Endothelial cell of umbilical vein (primary cell): Measurements from ENCODE around the gene SUPT3H. TPM values are rescaled to one million over a fixed set of nuclear protein-coding genes. Genes with fewer than 3 reads are reported as not detected.

Source experiments
- BruUV-seq: library from RNA; stranded (reverse); fragments of 400-500 nt; replicated peaks from 2 replicates; lab custom pipeline; 2021; lab: Mats Ljungman, UMichigan
- CTCF ChIA-PET: fragments of 300-600, 350-600 bp; sonication (Branson Sonifier 250); formaldehyde crosslinking; loops from one replicate; lab custom pipeline; 2021; ENCODE audit warnings: antibody characterized with exemption, inconsistent platforms; lab: Charles Lee
- POLR2A ChIA-PET: fragments of 300-600, 350-600 bp; sonication (Branson Sonifier 250); formaldehyde crosslinking; loops from one replicate; lab custom pipeline; 2021; ENCODE audit warnings: antibody characterized with exemption, inconsistent platforms; lab: Charles Lee
- DNase-seq: peaks from one replicate; pipeline ENCODE4 v3.0.0-alpha.2; 2011; ENCODE audit warnings: low read depth, low spot score
- FAIRE-seq: peaks from 2 replicates; lab custom pipeline; 2011; peaks lifted over from hg19 to GRCh38; lab: Jason Lieb, UNC
- H2AFZ ChIP-seq: 2 replicates; pipeline ENCODE4 v1.6.0; 2012; ENCODE audit warnings: low read depth, low read length, control low read depth, inconsistent platforms
- H3K27ac ChIP-seq: 2 replicates; pipeline ENCODE4 v1.5.1; 2011; ENCODE audit warnings: low read depth, mild to moderate bottlenecking, control low read depth, low read length, moderate library complexity; ENCODE audit not compliant: insufficient read depth
- H3K27me3 ChIP-seq, 2 experiments: 2 replicates each; pipeline versions ENCODE4 v1.6.0 to v1.6.1; 2011; ENCODE audit warnings: low read length in 2 of 2, mixed read lengths in 1 of 2; ENCODE audit not compliant: control insufficient read depth in 2 of 2, insufficient read depth in 2 of 2
- H3K36me3 ChIP-seq, 2 experiments: 2 replicates in 1 of 2; 3 replicates in 1 of 2; pipeline ENCODE4 v1.5.1; 2011; ENCODE audit warnings: low read length in 2 of 2, mild to moderate bottlenecking in 1 of 2, moderate library complexity in 1 of 2; ENCODE audit not compliant: control insufficient read depth in 2 of 2, insufficient read depth in 2 of 2; ENCODE audit errors: extremely low read depth in 1 of 2
- H3K4me1 ChIP-seq: 3 replicates; pipeline ENCODE4 v1.5.1; 2011; ENCODE audit warnings: mild to moderate bottlenecking, low read length; ENCODE audit not compliant: control insufficient read depth, insufficient read depth; ENCODE audit errors: extremely low read depth
- H3K4me2 ChIP-seq: 2 replicates; pipeline ENCODE4 v1.6.1; 2011; ENCODE audit warnings: low read length, control low read depth, mixed read lengths; ENCODE audit not compliant: insufficient read depth
- H3K4me3 ChIP-seq, 3 experiments: fragments of 200-600 bp in 1 of 3; sonication (generic), shearing (Covaris generic) in 1 of 3; replicated peaks in 1 of 3; 2 replicates each; pipeline ENCODE4 v1.5.1; 2011 to 2016; ENCODE audit warnings: control low read depth in 3 of 3, low read length in 3 of 3, mild to moderate bottlenecking in 2 of 3, inconsistent platforms in 1 of 3, low read depth in 1 of 3, moderate library complexity in 1 of 3; ENCODE audit not compliant: insufficient read depth in 1 of 3
- H3K79me2 ChIP-seq: 2 replicates; pipeline ENCODE4 v1.6.0; 2012; ENCODE audit warnings: low read length, inconsistent platforms; ENCODE audit not compliant: control insufficient read depth, insufficient read depth
- H3K9ac ChIP-seq: replicated peaks from 2 replicates; pipeline ENCODE3; 2011; ENCODE audit warnings: low read length, control low read depth; ENCODE audit not compliant: insufficient read depth; ENCODE audit errors: extremely low read depth
- H3K9me1 ChIP-seq: replicated peaks from 3 replicates; pipeline ENCODE4 v1.6.0; 2011; ENCODE audit warnings: mild to moderate bottlenecking, low read length; ENCODE audit not compliant: control insufficient read depth, insufficient read depth; ENCODE audit errors: extremely low read depth
- H3K9me3 ChIP-seq: replicated peaks from 2 replicates; pipeline ENCODE4 v1.5.1; 2012; ENCODE audit warnings: low read length, inconsistent platforms; ENCODE audit not compliant: control insufficient read depth, insufficient read depth
- H4K20me1 ChIP-seq: replicated peaks from 2 replicates; pipeline ENCODE3; 2011; ENCODE audit warnings: mild to moderate bottlenecking, low read length; ENCODE audit not compliant: control insufficient read depth, insufficient read depth; ENCODE audit errors: extremely low read depth
- EZH2 ChIP-seq: IDR thresholded peaks from 2 replicates; pipeline ENCODE4 v1.6.1; 2012; ENCODE audit warnings: borderline replicate concordance, low read depth, mild to moderate bottlenecking, moderate library complexity, low read length, inconsistent platforms; ENCODE audit not compliant: severe bottlenecking
- FOS ChIP-seq: IDR thresholded peaks from 2 replicates; pipeline ENCODE4 v1.6.1; 2011; ENCODE audit warnings: mild to moderate bottlenecking, low read length, moderate library complexity, borderline replicate concordance; ENCODE audit not compliant: insufficient read depth
- GATA2 ChIP-seq: IDR thresholded peaks from 2 replicates; pipeline ENCODE4 v1.7.0; 2011; ENCODE audit warnings: low read depth, mild to moderate bottlenecking, moderate library complexity, mixed read lengths, low read length; ENCODE audit not compliant: insufficient read length, insufficient read depth
- JUN ChIP-seq: IDR thresholded peaks from 2 replicates; pipeline ENCODE4 v1.6.1; 2011; ENCODE audit warnings: borderline replicate concordance, low read depth; ENCODE audit not compliant: insufficient read length, insufficient read depth
- MYC ChIP-seq: IDR thresholded peaks from one replicate; pipeline ENCODE4 v1.6.1; 2011; ENCODE audit warnings: mild to moderate bottlenecking, low read depth, low read length
- POLR2A ChIP-seq: IDR thresholded peaks from 2 replicates; pipeline ENCODE4 v1.6.1; 2012; ENCODE audit warnings: low read depth, mild to moderate bottlenecking, control low read depth, low read length
- POLR2AphosphoS5 ChIP-seq: IDR thresholded peaks from 2 replicates; pipeline ENCODE4 v1.6.1; 2012; ENCODE audit warnings: low read depth, mild to moderate bottlenecking, control low read depth, low read length, moderate library complexity; ENCODE audit not compliant: insufficient read depth
- dilution Hi-C: fragments of 300-500 bp; cut with MboI; formaldehyde crosslinking; loops from one replicate; pipeline ENCODE4 v1.15.0; 2019; ENCODE audit warnings: low sequenced_read_pairs; ENCODE audit not compliant: extremely low pct_ligation_motif_present
- intact Hi-C: fragments of 100-400 bp; cut with micrococcal nuclease; formaldehyde crosslinking; loops from one replicate; pipeline ENCODE4 v1.10.0; 2022
- polyA plus RNA-seq, 4 experiments: library from polyadenylated mRNA; depleted of rRNA in 3 of 4; stranded (reverse) in 3 of 4; unstranded in 1 of 4; fragments of >200 nt; gene quantifications; 2 replicates each; pipeline versions ENCODE4 v1.2.1 to v1.2.3, GENCODE V29; 2011 to 2012; ENCODE audit warnings: missing spikeins in 1 of 4
- total RNA-seq: library from RNA; stranded (reverse); gene quantifications from 2 replicates; pipeline ENCODE4 v1.2.3, GENCODE V29; 2021
- TF ChIP-seq, protein P1 (sequence below), 2 donors: IDR thresholded peaks; 1 replicate in 1 of 2; 2 replicates in 1 of 2; pipeline ENCODE4 v1.5.1; 2011; ENCODE audit warnings: low read length in 2 of 2, mild to moderate bottlenecking in 2 of 2, moderate library complexity in 2 of 2, control low read depth in 1 of 2, inconsistent platforms in 1 of 2, low read depth in 1 of 2; ENCODE audit not compliant: insufficient read depth in 1 of 2; ENCODE audit errors: extremely low read depth in 1 of 2
- TF ChIP-seq, protein P2 (sequence below): IDR thresholded peaks from 2 replicates; pipeline ENCODE4 v1.6.1; 2011; ENCODE audit not compliant: insufficient read depth, insufficient read length

SUPT3H gene
- total and polyA plus RNA-seq, 2 donors (not counting 3 experiments of a cell fraction or from before 2014, with no cell fraction given) = 8.3 to 9.8 TPM

DNA sequence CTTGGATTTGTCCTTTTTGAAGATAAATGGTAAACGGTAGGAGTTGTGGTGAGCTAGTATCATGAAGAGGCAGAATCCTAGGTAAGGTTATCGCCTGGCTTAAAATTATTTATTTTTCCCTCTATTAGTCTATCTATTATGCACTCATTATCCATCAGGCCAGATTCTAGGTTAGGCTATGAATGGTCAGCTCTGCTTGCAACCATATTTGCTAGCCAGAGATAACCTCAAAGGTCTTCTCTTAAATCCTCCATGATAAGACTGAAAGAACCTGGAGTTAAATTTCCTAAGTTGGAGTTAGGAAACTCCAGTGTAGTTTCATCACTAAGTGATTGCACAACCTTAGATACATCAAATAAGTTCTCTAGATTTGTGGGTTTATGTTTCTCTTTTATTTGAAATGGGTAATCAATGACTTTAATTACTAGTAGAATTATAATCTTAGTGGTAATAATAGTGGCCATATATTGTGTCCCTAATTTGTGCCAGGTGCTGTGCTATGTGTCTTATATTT, 351.7 kb downstream of the SUPT3H start:
- no peaks in the 10 kb centered on the region for H3K27me3 ChIP-seq
- no TSS peak for BruUV-seq
- no peaks in the 10 kb centered on the region for H3K4me1 ChIP-seq
- ChIA-PET CTCF (interaction anchor here (1.3 to 1.8 kb wide), 2 partner anchors 15 to 689 kb away, joined by 3 to 5 read pairs; no protein-coding TSS in a partner anchor), POLR2A (no interaction called here)
- no peak overlapping the region for H2AFZ ChIP-seq
- no peaks in the 10 kb centered on the region for H3K36me3 ChIP-seq
- DNase-seq (no peak), FAIRE-seq (no peak)
- no peak overlapping the region for H3K9ac ChIP-seq
- intact Hi-C loops (no loop called here), dilution Hi-C loops (no loop called here)
- no peaks in the 10 kb centered on the region for H3K9me1 ChIP-seq
- H3K79me2 ChIP-seq = no peaks in the 10 kb centered on the region
- no peak overlapping the region for H3K4me3 ChIP-seq
- H4K20me1 ChIP-seq = no peaks in the 10 kb centered on the region
- no peaks in the 10 kb centered on the region for H3K9me3 ChIP-seq
- TF ChIP-seq FOS = no peak
- TF ChIP-seq MYC = no peak
- TF ChIP-seq, protein P1, sequence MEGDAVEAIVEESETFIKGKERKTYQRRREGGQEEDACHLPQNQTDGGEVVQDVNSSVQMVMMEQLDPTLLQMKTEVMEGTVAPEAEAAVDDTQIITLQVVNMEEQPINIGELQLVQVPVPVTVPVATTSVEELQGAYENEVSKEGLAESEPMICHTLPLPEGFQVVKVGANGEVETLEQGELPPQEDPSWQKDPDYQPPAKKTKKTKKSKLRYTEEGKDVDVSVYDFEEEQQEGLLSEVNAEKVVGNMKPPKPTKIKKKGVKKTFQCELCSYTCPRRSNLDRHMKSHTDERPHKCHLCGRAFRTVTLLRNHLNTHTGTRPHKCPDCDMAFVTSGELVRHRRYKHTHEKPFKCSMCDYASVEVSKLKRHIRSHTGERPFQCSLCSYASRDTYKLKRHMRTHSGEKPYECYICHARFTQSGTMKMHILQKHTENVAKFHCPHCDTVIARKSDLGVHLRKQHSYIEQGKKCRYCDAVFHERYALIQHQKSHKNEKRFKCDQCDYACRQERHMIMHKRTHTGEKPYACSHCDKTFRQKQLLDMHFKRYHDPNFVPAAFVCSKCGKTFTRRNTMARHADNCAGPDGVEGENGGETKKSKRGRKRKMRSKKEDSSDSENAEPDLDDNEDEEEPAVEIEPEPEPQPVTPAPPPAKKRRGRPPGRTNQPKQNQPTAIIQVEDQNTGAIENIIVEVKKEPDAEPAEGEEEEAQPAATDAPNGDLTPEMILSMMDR (IDR thresholded peaks at IDR 0.05; ENCODE audit: extremely low read depth in 1 of 2, insufficient read depth in 1 of 2, low read depth in 1 of 2, low read length in 2 of 2) = no peak
- TF ChIP-seq, protein P2, sequence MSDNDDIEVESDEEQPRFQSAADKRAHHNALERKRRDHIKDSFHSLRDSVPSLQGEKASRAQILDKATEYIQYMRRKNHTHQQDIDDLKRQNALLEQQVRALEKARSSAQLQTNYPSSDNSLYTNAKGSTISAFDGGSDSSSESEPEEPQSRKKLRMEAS = no peak
- no peak for TF ChIP-seq EZH2
- no peak for TF ChIP-seq JUN
- no peak for TF ChIP-seq POLR2A
- TF ChIP-seq POLR2AphosphoS5 = no peak
- TF ChIP-seq GATA2 = no peak
- H3K27ac ChIP-seq = no peak overlapping the region
- H3K4me2 ChIP-seq = no peak overlapping the region
